ENCODE results near the gene SH3PXD2A. TPM values are rescaled to one million over a fixed set of nuclear protein-coding genes. Genes with fewer than 3 reads are reported as not detected.

The SH3PXD2A gene
- total RNA-seq, 1 donor from 2014 or later, result 2.3 TPM

DNA sequence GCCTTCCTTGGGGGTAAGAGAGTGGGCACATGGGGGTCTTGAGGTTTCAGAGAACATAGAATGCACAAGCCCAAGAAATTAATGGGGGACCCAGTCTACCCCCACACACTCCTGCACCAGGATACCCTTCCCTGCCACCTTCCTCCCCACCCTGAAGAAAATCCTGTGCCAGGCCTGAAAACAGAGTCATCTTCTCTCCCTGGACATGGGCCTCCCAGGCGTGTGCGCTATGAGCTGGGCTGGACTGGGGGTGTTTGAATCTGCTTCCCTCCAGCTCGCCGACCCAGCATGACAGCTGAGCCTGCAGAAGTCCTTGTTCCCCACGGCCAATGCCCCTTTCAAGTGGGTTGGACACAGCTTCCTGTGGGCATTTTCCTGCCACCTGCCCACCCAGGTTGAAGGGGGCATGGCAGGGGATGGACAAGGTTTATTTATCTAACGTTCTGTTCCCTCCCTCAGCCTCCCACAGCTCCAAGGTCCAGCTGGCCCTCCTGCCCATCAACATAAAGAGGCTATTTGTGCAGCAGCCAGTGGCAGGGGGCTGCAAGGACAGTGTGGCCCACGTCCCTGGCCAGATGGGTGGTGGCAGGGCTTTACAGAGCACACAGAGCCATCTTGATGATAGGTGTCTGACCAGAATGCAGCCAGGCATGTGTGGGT lies 141.0 kb downstream of the SH3PXD2A start:
- H3K9me3 ChIP-seq (ENCODE audit: low read depth), result no peaks in the 10 kb centered on the region
- Mint-ChIP-seq H3K36me3 (no peaks in the 10 kb centered on the region), H3K27me3 (ENCODE audit: insufficient read depth, low read depth) (peaks cover 3% of the 10 kb centered on the region), H3K4me3 (no peak overlapping the region), H3K4me1 (peaks cover 6% of the 10 kb centered on the region), H3K27ac (no peak overlapping the region), H3K9me3 (no peaks in the 10 kb centered on the region)
- no peak for TF ChIP-seq EZH2phosphoT487 (IDR thresholded peaks at IDR 0.05)
- TF ChIP-seq, protein P1, sequence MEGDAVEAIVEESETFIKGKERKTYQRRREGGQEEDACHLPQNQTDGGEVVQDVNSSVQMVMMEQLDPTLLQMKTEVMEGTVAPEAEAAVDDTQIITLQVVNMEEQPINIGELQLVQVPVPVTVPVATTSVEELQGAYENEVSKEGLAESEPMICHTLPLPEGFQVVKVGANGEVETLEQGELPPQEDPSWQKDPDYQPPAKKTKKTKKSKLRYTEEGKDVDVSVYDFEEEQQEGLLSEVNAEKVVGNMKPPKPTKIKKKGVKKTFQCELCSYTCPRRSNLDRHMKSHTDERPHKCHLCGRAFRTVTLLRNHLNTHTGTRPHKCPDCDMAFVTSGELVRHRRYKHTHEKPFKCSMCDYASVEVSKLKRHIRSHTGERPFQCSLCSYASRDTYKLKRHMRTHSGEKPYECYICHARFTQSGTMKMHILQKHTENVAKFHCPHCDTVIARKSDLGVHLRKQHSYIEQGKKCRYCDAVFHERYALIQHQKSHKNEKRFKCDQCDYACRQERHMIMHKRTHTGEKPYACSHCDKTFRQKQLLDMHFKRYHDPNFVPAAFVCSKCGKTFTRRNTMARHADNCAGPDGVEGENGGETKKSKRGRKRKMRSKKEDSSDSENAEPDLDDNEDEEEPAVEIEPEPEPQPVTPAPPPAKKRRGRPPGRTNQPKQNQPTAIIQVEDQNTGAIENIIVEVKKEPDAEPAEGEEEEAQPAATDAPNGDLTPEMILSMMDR (IDR thresholded peaks at IDR 0.05), result no peak
- no peak for TF ChIP-seq EZH2 (IDR thresholded peaks at IDR 0.05)
- DNase-seq (ENCODE audit: low spot score), result no peak
- H3K36me3 ChIP-seq, result no peaks in the 10 kb centered on the region
- no peak overlapping the region for H3K9ac ChIP-seq
- H3K4me2 ChIP-seq, result no peak overlapping the region
- H3K79me2 ChIP-seq (ENCODE audit: low read depth), result no peaks in the 10 kb centered on the region
- peaks cover 3% of the 10 kb centered on the region for H3K4me1 ChIP-seq
- H3K27me3 ChIP-seq, result no peaks in the 10 kb centered on the region
- H3K27ac ChIP-seq, result no peak overlapping the region
- no peaks in the 10 kb centered on the region for H4K20me1 ChIP-seq (ENCODE audit: low read depth)
- H3F3A ChIP-seq (ENCODE audit: low read depth), result no peaks in the 10 kb centered on the region
- H2AFZ ChIP-seq (replicated peaks), result no peak overlapping the region
- H3K4me3 ChIP-seq, result no peak overlapping the region

DNA sequence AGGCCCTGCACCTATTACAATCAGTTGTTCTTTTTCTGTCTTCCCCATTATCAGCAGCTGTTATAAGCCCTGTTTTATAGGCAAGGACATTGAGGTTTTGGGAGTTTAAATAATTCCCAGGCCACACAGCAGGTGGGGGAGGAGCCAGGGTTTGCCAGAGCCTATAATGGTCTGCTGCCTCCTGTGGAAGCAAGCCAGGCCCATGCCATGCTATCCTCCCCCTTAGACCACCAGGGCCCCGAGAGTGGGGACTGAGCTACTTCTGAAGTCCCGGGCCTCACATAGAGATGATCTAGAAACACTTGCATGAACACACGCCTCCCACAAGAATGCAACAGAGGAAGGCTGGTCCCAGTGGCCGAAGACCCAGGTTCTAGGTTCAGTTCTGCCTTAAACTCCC lies 141.7 kb downstream of the SH3PXD2A start:
- Histone ChIP-seq H3F3A (ENCODE audit: low read depth) (no peaks in the 10 kb centered on the region), H4K20me1 (ENCODE audit: low read depth) (no peaks in the 10 kb centered on the region), H3K9ac (no peak overlapping the region), H3K27ac (no peak overlapping the region), H3K27me3 (no peaks in the 10 kb centered on the region), H3K4me1 (peaks cover 3% of the 10 kb centered on the region), H3K9me3 (ENCODE audit: low read depth) (no peaks in the 10 kb centered on the region), H3K4me3 (no peak overlapping the region), H3K79me2 (ENCODE audit: low read depth) (no peaks in the 10 kb centered on the region), H3K36me3 (no peaks in the 10 kb centered on the region), H2AFZ (replicated peaks) (no peak overlapping the region), H3K4me2 (no peak overlapping the region)
- Mint-ChIP-seq H3K4me1 (peaks cover 6% of the 10 kb centered on the region), H3K36me3 (no peaks in the 10 kb centered on the region), H3K27ac (no peak overlapping the region), H3K9me3 (no peaks in the 10 kb centered on the region), H3K4me3 (no peak overlapping the region), H3K27me3 (ENCODE audit: insufficient read depth, low read depth) (no peaks in the 10 kb centered on the region)
- DNase-seq (ENCODE audit: low spot score), result no peak
- TF ChIP-seq EZH2phosphoT487 (IDR thresholded peaks at IDR 0.05), result no peak
- no peak for TF ChIP-seq EZH2 (IDR thresholded peaks at IDR 0.05)
- TF ChIP-seq, protein P1 (IDR thresholded peaks at IDR 0.05), result no peak

DNA sequence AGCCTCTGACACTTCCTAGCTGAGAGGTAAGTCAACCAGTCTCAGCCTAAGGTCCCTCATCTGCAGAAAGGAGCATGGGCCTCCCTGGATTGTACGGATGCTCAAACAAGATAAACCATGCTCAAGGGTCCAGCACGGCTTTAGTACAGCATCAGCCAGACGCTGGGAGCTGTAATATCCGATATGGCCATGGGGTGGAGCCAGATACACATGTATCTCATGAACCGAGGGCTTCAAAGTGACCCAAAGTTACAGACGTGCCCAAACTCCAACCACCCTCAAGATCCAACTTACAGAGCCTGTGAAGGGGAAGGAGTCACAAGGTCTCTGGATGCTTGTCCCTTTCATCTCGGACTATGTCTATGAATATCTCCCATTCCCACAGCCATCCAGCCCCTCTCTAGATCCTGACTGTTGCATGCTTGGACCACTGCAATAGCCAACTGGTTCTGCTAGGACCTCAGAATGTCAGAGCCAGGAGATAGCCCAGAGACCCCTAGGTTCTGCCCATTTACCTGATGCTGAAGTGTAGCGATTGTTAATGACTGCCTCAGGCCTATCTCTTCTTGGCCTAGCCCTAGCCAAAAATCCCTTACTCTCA lies 142.4 kb downstream of the SH3PXD2A start:
- Mint-ChIP-seq H3K9me3 (no peaks in the 10 kb centered on the region), H3K4me1 (peaks cover 6% of the 10 kb centered on the region), H3K36me3 (no peaks in the 10 kb centered on the region), H3K4me3 (no peak overlapping the region), H3K27ac (no peak overlapping the region), H3K27me3 (ENCODE audit: insufficient read depth, low read depth) (no peaks in the 10 kb centered on the region)
- H3F3A ChIP-seq (ENCODE audit: low read depth), result no peaks in the 10 kb centered on the region
- H3K4me2 ChIP-seq, result no peak overlapping the region
- H3K4me3 ChIP-seq, result no peak overlapping the region
- no peak overlapping the region for H2AFZ ChIP-seq (replicated peaks)
- peak; percentile 86 for DNase-seq (ENCODE audit: low spot score)
- TF ChIP-seq EZH2 (IDR thresholded peaks at IDR 0.05), result no peak
- no peak for TF ChIP-seq EZH2phosphoT487 (IDR thresholded peaks at IDR 0.05)
- TF ChIP-seq, protein P1 (IDR thresholded peaks at IDR 0.05), result peak; percentile 93
- peaks cover 3% of the 10 kb centered on the region for H3K4me1 ChIP-seq
- H3K9ac ChIP-seq, result no peak overlapping the region
- H3K27ac ChIP-seq, result no peak overlapping the region
- no peaks in the 10 kb centered on the region for H3K36me3 ChIP-seq
- H4K20me1 ChIP-seq (ENCODE audit: low read depth), result no peaks in the 10 kb centered on the region
- H3K27me3 ChIP-seq, result no peaks in the 10 kb centered on the region
- H3K79me2 ChIP-seq (ENCODE audit: low read depth), result no peaks in the 10 kb centered on the region
- no peaks in the 10 kb centered on the region for H3K9me3 ChIP-seq (ENCODE audit: low read depth)

All from neural progenitor cell (in vitro differentiated cells).